NCI-H2081 treated with DMSO at 0.1 percent for 48 hours (cell line): ENCODE measurements around the gene SNRPB.
A peak's percentile ranks its signal among the peaks of the same experiment; 100 is the strongest.

Experiments
- DNase-seq: peaks from one replicate; lab custom pipeline; 2025; lab: John Stamatoyannopoulos, UW

SNRPB gene

GRCh38 chr20:2420510-2420909, 50.1 kb downstream of the SNRPB start:
- DNase-seq, result no peak

GRCh38 chr20:2418388-2418787, 52.2 kb downstream of the SNRPB start:
- no peak for DNase-seq

DNA sequence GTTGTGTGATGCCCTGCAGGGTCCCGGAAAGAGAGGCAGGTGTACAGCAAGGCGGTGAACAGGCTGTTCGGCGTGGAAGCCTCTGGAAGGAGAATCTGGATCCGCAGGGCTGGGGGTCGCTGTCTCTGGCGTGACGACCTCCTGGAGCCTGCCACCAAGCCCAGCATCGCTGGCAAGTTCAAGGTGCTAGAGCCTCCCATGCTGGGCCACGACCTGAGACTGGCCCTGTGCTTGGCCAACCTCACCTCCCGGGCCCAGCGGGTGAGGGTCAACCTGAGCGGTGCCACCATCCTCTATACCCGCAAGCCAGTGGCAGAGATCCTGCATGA, 53.4 kb downstream of the SNRPB start:
- DNase-seq, result no peak

DNA sequence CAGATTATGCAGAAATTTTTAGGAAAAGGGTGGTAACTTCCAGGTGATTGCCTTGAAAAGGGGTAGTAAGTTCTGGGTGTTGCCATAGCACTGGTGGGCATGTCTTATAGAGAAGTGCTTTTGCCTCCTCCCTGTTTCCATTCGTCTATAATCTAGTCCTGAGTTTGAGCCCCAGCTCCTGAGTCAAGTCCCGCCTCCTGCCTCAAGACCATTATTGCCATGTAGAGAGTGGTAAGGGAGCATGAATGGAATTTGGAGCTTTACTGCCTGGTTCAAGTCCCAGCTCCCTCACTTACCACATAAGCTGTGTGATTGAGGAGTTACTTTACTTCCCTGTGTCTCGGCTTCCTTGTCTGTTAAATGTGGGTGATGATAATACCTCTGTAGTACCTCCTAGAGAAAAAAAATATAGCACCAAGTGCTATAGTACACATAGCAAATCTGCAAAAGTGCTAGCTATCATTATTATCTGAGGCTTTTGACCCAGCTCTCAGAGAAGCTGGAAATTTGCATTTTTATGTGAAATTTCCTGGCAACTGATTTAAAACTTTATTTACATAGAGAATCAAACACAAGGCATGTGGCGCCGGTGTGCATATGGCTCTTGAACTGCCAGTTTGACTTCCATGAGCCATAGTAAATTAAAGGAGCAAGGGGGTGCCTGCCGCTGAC, 53.9 kb downstream of the SNRPB start:
- peak; percentile 5 for DNase-seq
